RPMI7951 (cell line): ENCODE results near the gene AOC1. TPM values are rescaled to one million over a fixed set of nuclear protein-coding genes. Genes with fewer than 3 reads are reported as not detected.
A peak's percentile ranks its signal among the peaks of the same experiment; 100 is the strongest.
"Not testable (repeated sequence)": the region's sequence is repeated elsewhere in the genome, so short reads cannot be mapped to it uniquely, and the experiment has no call there.

Experiments used
- DNase-seq: peaks from one replicate; pipeline ENCODE4 v3.0.0-alpha.2; 2012; ENCODE audit warnings: low read depth
- total RNA-seq: library from RNA; depleted of rRNA; stranded (reverse); fragments of >200 nt; shearing (Covaris generic); gene quantifications from 2 replicates; pipeline ENCODE4 v1.2.3, GENCODE V29; 2014; rRNA removed

AOC1 gene
- total RNA-seq, 1 experiment from 2014 or later: not detected

DNA sequence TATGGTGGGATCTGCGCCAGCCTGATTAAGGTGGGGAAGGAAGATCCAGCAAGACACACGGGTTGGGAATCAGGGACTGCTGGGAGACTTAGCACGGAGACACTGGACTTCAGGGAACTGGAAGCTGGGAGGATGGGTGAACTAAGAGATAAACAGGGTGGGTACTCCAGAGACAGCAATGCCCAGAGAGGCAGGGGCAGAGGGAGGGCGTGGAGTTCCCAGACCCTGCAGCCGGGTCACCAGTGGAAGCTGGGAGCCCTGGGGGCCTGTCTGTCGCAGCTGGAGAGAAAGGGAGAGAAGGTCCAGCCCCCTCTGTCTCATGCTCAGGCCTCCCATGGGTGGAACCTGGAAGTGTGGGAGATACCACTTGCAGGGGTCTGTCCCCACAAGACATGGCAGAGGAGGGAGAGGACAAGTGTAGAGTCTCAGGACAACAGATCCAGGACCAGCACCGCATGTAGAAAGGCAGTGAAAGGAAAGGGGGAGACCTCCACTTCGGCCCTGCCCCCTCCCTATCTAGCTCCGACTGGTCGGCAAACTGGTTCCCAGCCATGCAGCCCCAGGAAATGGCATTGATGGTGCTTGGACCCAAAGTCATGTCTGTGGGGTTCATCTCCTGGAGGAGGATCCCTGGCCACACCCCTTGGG lies 44.4 kb downstream of the AOC1 start:
- no peak for DNase-seq

DNA sequence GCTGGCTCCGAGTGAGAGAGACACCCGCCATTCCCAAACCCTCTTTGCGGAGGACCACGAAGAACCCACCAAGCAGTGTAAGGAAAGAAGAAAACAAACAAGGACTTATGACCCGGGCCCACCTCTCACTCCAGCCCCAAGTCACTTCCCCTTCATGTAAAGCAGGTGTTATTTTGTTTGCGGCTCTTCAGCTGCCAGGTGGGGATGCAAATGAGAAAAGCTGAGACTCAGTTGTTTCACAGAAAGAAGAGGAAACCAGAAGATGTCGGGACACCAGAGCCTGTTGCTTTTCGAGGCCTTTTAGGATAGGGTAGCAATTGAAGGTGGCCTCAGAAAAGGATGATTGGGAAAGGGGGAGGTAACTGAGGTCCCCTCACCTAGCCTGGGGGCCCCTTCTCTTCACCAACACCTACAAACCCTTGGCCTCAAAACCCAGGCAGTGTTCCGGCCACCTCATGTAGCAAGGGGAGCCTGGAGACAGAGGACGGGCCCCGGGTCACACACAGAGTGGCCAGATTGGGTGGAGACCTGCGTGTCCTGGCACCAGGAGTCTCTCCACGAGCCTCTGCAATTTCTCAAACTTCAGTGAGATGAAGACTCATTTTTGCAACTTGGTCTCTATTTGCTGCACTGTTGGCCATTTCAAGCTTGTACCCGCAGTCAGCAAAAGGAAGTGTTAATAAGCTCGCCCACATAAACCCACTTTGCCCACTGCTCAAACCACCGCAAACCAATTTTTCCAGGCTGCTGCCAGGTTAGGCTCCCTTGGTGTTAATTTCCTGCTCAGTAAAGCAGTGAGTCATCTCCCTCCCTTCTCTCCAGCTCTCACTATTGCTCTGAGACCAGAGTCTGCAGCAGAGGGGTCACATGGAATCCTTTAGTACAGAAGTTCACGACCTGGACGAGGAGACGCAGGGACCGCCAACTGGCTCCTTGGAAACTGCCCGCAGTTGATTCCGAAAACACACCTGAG lies 45.5 kb downstream of the AOC1 start:
- no peak for DNase-seq

DNA sequence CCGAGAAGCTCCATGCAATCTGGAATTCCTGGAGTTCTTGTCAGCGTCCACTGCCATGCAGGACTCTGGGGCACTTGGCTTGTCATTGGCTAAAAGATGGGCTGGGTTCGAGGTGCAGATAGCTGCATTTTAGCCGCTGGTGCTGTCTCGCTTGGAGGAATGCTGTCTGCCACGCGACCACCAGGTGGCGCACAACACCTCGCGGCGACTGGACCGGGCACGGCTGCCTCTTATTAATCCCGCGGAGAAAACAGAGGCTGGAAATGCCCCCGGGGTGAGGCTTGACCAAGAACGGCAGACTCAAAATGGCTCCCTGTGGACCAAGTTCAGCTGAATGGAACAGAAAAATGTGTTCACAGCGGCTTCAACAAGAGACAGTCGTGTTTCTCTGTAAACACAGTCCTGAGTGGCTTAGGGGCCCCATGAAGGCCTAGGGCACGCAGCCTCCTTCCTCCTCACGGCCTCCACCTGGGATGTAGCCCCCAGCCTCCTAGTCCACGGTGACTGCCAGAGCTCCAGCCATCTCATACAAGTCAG lies 46.2 kb downstream of the AOC1 start:
- DNase-seq: peak; percentile 64

DNA sequence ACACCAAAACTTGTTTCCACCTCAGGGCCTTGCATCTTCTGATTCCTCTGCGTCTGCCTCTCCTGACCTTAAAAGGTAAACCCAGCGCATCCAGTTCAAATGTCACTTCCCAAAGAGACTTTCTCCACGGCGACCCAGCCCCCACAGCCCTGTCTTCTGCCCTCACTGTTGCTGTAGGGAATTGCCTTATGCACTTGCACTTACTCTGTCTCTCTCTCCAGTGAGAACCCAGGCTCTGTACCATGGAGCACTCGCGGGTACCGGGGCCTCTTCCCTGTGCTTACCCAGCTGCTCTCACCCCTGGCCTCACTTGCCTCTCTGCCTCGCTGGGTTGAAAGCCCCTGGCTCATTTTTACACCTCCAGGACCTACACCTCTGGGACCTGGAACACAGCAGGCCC lies 48.4 kb downstream of the AOC1 start:
- no peak for DNase-seq

DNA sequence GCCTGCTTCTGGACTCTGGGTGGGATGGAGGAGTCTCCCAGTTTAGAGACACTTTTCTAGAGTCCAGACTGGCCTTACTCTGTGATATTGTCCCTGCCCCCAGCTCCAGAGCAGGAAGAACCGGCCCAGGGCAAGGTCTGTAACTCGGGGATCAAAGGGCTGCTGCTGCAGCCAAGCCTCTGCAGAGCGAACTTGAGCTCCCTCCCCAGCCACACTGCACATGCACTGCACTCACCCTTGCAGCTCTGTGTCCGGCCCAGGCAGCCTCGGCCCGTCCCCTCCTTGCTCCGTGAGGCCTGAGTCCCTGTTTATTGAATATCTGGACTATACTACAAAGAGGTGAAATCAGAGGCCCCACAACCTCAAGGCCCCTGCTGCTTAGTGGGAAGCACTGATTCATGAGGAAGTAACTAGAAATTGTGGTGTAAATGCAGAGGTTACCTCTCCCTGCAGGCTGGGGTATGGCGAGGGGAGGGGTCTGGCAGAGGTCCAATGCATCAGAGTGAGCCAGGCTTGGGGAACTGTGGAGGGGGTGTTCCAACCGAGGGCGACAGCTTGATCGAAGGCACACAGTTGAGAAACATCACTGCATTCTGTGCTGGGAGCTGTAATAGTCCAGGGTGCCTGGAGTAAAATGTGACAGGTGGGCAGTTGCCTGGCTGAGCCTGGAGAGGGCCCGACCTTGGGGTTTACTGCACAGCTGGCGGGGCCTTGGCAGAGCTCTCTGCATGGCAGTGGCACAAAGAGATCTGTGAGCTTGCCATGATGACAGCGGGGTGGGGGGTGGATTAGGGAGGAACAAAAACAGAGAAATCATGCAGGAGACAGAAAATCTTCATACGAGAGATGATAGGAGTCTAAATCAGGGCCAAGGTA lies 49.1 kb downstream of the AOC1 start:
- no peak for DNase-seq

DNA sequence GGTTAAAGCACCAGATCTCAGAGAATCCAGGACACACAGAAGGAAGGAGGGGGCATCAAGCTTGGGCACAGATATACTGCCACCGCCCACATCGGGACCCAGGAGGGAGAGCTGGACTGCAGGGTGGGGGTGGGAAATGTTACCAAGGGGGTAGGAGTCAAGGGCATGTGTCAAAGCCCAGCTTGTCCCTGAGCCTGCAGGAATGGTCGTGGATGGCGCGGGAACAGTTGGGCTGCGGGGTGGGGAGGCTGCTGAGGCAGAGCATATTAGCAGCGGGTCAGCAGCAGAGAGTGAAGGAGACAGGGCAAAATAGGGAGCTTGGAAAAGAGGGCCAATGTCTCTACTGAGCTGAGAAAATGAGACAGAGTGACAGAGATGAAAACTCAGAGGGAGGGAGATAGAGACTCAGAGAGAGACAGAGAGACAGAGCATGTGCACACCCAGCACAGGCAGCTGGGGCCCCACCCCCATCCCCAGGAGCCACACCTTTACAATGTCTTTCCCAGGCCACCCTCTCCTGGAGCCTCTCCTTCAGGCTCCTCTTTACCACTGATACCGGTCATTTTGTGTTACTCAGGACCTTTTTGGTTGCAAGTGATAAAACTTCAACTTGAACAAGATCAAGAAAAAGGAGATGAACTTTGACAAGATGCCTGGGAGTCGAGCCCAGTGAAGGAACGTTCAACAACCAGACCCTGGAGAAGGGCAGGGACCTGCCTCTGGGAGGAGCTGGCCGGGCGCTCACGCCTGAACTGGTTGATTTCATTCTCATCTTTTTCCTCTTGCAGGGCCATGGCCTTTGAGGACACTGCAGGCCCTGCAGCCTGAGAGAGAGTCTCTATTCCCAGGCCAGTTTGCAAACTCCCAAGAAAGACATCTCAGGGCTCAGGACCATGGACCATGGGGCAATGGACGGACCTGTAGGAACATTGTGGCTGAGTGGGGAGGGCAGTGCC lies 50.0 kb downstream of the AOC1 start:
- DNase-seq: no peak

DNA sequence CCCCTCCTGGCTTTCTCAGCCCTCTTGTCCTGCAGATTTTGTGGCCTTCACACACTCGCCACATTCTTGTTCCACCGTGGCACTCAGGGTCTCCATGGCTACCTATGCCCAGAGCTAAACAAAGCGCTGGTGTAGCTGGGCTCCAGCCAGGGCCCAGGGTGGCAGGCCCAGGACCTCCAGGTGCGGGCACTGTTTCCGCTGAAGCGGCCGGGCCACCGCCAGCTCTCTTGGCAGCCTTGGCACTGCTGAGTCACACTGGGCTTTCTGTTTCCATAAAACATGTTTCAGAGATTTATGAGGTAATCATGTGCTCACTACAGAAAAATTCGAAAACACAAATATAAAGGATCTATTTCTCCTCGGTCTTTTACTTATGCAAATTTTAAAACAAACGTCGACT lies 51.3 kb downstream of the AOC1 start:
- DNase-seq: peak; percentile 64

DNA sequence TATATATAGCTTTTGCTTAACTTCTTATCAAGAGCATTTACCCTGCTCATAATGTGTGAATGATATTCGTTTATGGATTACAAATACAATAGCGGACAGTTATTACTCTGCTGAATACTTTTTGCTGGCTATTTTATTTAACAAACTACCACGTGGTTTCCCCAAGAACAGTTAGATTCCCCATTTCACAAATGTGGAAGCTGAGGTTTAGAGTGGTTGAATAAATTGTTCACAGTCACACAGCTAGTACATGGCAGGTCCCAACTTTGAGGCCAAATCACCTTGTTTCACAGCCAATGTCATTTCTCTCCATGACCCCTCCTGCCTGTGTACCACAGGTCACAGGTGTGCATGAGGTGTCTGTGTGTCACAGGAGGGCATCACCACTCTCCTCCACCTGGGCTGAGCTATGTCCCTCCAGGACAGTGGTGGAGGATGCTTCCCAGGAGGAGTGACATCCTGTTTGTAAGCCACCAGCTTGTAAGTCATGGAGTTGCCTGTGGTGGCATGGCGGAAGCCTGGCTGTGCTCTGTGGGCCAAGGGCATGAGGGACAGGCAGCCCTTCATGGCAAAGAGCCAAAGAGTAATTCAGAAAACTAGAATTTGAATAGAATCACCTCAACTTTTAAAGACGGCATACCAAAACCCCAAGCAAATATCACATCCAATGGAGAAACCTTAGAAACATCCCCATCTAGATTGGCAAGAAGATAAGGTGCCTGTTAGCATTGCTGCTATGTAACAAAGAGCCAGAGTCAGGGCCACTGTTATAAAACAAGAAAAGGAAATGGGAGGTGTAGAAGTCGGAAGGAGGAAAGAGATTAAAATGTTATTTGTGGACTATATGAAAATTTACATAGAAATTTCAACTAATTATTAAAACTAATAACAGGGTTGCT lies 51.9 kb downstream of the AOC1 start:
- no peak for DNase-seq

DNA sequence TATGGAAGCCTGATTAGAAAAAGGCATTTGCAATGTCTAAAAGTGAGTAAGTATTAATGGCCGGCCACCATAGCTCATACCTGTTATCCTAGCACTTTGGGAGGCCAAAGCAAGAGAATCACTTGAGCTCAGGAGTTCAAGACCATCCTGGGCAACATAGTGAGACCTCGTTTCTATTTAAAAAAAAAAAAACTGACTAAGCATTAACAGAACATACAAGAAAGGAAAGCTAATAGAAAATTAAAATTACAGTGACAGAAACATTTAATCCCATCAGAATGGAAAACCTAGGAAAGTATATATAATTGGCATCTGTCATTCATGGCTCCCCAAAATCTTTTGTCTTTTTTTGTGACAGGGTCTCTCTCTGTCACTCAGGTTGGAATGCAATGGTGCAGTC lies 55.9 kb downstream of the AOC1 start:
- DNase-seq: no peak

DNA sequence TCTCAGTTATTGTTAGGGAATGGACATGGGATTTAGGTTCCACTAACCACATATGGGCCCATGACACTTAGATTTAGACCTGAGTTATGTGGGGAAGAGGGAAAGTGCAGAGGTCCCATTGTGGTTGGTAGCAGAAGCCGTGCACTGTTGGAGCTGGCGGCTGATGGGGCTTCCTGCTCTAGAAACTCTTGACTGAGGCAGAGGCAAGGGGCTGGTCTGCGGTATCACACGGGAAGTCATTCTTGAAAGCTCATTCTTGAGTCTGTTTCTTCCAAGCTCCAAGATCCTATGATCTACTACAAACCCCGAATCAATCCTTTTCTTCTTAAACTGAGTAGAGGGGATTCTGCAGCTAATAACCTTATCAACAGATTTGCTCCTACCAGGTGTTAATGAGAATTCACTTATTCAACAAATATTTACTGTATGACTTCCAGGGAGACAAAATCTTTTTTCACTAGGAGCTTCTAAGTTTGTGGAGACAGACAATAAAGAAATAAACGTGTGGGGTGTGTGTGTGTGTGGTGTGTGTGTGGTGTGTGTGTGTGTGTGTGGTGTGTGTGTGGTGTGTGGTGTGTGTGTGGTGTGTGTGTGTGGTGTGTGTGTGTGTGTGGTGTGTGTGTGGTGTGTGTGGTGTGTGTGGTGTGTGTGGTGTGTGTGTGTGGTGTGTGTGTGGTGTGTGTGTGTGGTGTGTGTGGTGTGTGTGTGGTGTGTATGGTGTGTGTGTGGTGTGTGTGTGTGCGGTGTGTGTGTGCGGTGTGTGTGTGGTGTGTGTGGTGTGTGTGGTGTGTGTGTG lies 57.1 kb downstream of the AOC1 start:
- DNase-seq: no peak

DNA sequence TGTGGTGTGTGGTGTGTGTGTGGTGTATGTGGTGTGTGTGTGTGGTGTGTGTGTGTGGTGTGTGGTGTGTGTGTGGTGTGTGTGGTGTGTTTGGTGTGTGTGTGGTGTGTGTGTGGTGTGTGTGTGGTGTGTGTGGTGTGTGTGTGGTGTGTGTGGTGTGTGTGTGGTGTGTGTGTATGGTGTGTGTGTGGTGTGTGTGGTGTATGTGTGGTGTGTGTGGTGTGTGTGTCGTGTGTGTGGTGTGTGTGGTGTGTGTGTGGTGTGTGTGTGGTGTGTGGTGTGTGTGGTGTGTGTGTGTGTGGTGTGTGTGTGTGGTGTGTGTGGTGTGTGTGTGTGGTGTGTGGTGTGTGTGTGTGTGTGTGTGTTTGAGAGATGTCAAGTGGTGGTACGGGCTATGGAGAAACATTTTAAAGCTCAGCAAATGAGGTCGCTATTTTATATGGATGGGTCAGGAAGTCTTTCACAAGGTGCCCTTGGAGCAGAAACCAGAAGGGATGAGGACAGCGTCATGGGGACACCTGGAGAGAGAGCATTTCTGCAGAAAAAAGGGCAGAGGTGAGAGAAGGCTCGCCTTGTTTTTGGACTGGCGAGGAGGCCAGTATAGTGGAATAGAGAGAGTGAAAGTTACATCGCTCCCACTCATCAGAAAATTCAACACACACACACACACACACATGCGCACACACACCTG lies 58.1 kb downstream of the AOC1 start:
- DNase-seq: not testable (repeated sequence)

DNA sequence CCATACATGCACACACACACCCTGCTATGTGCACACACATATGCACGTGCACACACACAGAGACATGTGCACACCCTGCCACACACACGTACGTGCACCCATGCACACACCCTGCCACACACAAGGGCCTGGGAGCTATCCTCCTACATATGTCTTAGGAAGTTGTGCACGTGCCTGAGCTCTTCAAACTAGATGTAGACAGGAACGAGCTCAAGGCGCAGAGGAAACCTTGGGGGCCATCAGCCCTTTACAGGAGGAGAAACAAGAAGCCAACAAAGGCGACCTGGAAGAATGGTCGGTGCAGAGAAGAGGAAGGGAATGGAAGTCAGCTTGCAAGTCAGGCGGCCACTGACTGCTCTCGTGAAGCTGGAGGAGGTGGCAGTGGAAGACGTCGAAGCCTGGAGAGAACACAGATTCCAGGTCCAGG lies 58.7 kb downstream of the AOC1 start:
- DNase-seq: no peak

Other genes starting within 250 kb of the AOC1 start
- 0.48 TPM in 1 of 2 replicates, not detected in the other for gene GIMAP6, start 220.1 kb upstream of the AOC1 start, total RNA-seq
- 9.1 and 11.5 TPM in 2 replicates for gene GIMAP2, start 166.8 kb upstream of the AOC1 start, total RNA-seq
- not detected in 2 replicates for gene GIMAP1, start 135.9 kb upstream of the AOC1 start, total RNA-seq
- 0.49 TPM in 1 of 2 replicates, not detected in the other for gene GIMAP5, start 115.1 kb upstream of the AOC1 start, total RNA-seq
- gene TMEM176B, start 52.2 kb upstream of the AOC1 start, total RNA-seq: not detected in 2 replicates
- not detected in 2 replicates for gene TMEM176A, start 51.7 kb upstream of the AOC1 start, total RNA-seq
- gene KCNH2, start 125.8 kb downstream of the AOC1 start, total RNA-seq: not detected in 2 replicates
- gene NOS3, start 138.5 kb downstream of the AOC1 start, total RNA-seq: 0.12 and 0.39 TPM in 2 replicates
- gene ATG9B, start 172.0 kb downstream of the AOC1 start, total RNA-seq: 0.24 TPM in 1 of 2 replicates, not detected in the other
- 26.9 and 27.8 TPM in 2 replicates for gene ABCB8, start 175.9 kb downstream of the AOC1 start, total RNA-seq
- gene ASIC3, start 196.0 kb downstream of the AOC1 start, total RNA-seq: 0.10 and 1.3 TPM in 2 replicates
- 41.3 and 57.0 TPM in 2 replicates for gene CDK5, start 205.4 kb downstream of the AOC1 start, total RNA-seq
- 60.3 and 64.9 TPM in 2 replicates for gene SLC4A2, start 207.1 kb downstream of the AOC1 start, total RNA-seq
- 61.3 and 66.5 TPM in 2 replicates for gene FASTK, start 228.3 kb downstream of the AOC1 start, total RNA-seq
- gene TMUB1, start 231.0 kb downstream of the AOC1 start, total RNA-seq: 31.8 and 36.6 TPM in 2 replicates
- 26.5 and 32.7 TPM in 2 replicates for gene AGAP3, start 234.0 kb downstream of the AOC1 start, total RNA-seq